GM12892 (cell line): ENCODE results near the gene LCN2.

Source experiments
- POLR2A ChIP-seq: IDR thresholded peaks from 2 replicates; pipeline ENCODE4 v1.6.1; 2011; ENCODE audit warnings: low read depth, low read length, control low read depth
- POLR2AphosphoS5 ChIP-seq: IDR thresholded peaks from 2 replicates; pipeline ENCODE4 v1.6.1; 2011; ENCODE audit warnings: low read depth, low read length, control low read depth
- TAF1 ChIP-seq: IDR thresholded peaks from 2 replicates; pipeline ENCODE4 v1.6.1; 2011; ENCODE audit warnings: low read depth, mild to moderate bottlenecking, control low read depth, low read length, borderline replicate concordance

DNA sequence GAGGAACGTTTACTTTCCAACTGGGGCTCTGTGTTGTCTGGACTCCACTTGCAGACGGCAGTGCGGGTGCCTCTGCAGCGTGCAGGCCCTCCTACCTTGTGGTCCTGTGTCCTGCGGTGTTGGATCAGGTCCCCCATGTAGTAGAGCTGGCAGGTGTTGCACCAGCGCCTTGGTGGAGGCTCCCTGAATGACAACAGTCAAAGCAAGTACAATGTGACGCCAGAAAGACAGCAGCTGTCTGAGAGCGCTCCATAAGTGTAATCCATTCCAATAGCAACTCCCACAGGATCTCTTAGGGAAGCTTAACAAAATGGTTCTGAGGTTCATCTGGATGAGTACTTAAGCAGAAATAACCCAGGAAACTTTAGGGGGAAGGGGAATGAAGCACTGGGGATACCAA, 20.7 kb downstream of the LCN2 start:
- no peak for TF ChIP-seq POLR2AphosphoS5
- TF ChIP-seq POLR2A, result no peak
- TF ChIP-seq TAF1, result no peak
